Cortex of kidney (tissue), 1 donor: ENCODE data around the gene PGAP1.

Experiments used
- DNase-seq: peaks from one replicate; lab custom pipeline; 2025; lab: John Stamatoyannopoulos, UW

The PGAP1 gene

DNA sequence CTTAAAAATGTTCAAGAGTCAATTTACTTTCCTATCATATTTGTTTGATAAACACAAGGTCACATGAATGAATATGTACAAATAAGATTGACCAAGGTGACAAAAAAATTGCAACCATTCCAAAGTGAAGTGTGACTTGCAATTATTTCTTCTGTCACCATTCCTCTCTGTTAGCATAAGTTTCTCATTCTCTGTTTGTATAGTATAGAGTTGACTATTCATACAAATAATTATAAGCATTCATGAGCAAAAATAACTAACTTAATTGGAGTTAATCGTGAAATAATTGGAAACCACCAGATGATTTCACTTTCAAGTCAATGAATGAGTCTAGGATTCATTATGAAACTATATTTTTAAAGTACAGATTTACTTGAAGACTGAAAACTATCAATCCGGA lies 42.1 kb downstream of the PGAP1 start:
- DNase-seq, result no peak

DNA sequence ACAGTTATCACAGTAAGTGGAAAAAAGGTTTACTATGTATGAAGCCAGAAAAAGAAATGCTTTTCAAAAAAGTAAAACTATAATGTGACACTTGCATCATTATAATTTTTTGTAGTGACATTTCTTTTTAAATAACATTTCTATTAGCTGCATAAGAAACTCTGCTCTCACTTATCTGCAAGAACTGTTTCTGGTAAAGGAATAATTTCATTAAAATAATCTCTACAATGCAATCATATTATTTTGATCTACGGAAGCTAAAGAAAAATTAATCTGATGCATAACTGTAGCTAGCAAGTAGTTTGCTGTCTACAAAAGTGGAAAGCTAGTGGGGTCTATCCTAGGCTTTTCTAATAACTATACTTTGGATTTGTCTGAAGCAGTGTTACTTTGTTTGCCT lies 50.1 kb downstream of the PGAP1 start:
- DNase-seq, result no peak

DNA sequence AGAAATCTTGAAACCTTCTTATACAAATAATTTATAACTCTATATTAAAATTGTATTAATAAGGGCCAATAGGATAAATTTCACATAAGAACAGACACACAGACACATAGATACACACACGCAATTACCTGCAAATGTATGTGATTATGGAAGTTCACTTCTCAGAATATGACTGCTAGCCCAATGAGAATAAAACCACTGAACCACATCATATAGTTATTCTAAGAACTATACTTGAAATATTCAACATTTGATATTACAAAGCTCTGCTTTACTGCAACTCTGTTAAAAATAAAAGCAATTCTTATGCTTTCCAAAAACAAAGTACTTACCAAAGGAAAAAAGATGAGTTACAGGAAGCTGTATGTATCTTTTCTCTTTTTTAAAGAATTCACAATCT lies 51.1 kb downstream of the PGAP1 start:
- no peak for DNase-seq

DNA sequence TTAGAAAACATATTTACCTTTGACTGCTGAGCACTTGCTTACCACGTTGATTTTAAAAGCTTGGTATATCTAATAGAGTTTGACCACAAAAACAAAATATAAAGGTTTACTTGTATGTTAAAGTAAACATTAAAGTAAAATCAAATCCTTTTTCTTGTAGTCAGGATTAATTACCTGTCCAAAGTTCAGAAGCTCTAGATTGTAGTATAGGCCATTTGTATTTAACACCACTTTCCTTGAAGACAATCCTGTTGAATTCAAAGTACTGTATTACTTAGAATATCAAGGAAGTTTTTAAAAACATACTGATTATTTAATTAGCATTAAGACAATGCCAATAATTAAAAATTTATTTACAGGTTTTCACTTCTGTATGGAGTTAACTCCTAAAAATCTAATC lies 53.0 kb downstream of the PGAP1 start:
- DNase-seq, result no peak

DNA sequence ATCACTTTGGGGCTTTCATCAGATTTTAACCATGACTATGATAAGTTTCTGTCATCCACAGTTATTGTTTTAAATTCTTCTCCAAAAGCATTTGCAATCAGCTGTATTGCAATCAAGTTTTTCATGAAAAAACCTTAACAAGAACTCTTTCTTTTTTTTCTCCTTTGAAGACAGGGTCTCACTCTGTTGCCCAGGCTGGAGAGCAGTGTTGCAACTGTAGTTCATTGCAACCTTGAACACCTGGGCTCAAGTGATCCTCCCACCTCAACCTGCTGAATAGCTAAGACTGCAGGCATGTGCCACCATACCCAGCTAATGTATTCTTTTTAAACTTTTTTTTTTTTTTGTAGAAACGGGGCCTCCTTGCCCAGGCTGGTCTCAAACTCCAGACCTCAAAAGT lies 71.9 kb downstream of the PGAP1 start:
- no peak for DNase-seq

DNA sequence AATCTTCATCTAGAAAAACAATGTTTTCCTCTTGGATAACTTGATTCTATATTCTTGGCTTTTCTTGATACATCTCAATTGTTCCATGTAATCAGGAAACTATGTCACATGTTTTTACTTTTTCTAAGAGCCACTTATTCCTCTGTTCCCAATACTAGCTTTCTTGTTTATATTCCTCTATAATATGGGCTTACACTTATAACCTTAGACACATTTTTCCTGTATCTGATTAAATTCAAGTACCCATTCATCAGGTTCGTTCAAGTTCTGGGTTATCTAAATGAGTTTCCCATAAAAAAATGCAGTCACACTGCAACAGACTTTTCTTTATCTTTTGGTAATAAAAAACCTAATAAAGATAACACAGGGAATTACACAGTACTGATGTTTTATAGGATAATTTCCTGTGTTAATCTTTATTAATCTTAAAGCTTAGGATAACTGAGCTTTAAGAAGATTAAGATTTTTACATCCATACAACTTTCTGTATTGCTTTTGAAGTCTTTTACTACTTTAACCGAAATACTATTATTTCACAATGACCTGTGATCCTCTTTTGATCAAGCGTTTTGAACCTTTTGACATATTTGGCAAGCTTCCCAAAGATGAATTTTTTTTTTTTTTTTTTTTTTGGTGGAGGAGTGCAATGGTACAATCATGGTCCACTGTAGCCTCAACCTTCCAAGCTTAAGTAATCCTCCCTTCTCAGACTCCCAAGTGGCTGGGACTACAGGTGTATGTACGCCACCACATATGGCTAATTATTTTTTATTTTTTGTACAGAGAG lies 73.0 kb downstream of the PGAP1 start:
- no peak for DNase-seq

DNA sequence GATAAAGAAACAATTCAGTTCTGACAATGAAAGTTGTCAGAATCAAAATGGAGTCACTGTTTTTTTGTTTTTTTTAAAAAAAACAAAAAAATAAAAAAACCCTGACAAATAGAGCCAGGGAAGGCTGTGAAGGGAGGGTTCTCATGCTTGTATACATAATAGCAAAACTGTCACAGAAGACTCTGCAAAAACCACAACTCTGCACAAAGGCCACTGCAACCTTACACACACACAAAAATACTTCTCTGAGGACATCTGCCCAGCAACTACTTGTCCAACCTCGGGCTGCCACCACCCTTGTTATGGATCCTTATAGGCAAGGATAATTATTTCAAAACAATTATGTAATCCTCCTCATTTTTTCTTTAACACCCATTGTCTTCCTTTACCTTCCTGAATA lies 75.4 kb downstream of the PGAP1 start:
- no peak for DNase-seq

DNA sequence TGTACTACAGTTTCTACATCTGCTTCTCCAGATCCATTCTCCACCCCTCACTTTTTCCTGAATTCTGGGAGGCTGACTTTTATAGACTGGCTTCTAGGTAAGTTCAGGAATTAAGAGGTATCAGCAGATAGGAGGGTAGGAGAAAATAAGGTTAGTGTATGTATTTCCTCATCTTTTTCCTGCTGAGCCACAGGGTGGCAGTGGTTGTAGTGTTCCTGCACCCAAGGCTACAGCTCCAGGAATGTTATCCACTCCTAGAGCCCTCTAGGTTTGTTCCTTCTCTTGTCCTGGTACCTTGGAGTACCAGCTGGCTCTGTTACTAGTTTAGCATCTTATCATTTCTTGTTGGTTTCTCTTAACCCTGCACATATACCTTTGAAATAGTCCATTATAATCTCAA lies 76.6 kb downstream of the PGAP1 start:
- no peak for DNase-seq

DNA sequence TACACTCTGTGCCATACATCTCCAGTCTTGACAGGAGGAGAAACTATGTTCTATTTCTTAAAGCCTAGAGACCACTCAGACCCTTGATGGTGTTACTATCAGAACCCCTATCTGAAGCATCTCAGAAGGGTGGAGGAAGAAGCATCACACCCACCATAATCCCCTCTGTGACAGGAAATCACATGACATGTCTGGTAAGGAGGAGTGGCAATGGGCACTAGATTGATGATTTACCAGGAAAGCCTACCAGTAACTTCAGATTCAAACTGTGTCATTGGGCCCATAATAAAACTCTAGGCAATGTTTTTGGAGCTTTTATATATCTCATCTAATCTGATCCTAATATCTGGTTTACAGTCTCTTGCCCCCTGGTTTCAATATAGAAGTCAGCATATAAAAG lies 80.2 kb downstream of the PGAP1 start:
- DNase-seq, result no peak

DNA sequence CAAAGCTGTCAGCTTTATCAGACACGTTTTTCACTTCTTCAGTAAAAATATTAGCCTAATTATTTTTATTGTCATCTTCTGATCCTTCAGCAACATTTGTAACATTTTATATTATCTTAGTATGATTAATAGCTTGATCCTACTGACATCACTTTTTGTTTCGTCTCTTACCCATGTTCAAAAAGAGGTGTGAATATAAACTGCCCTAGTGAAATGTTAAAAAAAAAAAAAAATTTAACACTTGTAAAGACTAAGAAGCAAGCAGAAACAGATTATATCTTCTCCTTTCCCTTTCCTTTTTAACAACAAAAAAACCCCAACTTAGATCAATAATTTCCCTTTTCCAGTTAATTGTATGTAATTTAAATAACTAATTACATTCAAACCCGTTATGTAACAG lies 81.1 kb downstream of the PGAP1 start:
- no peak for DNase-seq

DNA sequence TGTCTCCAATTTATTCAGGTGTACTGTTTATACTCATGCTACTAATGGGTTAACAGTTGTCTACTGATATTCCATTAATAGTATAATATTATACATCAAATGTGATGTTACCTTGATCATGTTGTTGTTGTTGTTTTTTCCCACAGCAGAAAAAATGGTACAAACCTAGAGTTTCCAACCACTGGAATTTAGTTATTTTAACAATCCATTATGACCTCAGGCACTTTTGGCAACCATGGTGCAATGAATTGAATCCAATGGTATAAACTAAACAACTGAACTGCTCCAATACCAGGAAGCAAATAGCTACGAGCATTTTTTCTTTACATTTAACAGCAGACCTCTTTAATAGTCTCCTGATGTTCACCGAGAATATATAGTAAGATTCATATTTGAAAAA lies 86.3 kb downstream of the PGAP1 start:
- DNase-seq, result no peak

DNA sequence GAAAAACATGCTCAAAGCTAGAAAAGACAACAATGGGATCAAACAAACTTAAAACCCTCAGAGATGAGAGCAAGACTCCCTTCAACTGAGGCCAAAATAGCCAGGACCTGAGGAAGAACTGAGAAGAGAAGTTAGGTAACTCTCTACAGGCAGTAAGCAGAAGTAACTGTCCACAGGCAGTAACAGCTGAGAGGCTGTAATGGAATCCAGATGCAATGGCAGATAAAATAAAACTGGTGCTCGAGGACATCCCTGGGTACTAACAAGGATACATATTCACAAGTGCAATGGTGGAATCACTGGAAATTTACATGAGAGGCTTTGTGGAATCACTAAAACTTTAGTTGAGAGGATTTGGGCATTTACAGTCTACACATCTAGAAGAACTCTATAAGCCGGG lies 86.9 kb downstream of the PGAP1 start:
- no peak for DNase-seq

DNA sequence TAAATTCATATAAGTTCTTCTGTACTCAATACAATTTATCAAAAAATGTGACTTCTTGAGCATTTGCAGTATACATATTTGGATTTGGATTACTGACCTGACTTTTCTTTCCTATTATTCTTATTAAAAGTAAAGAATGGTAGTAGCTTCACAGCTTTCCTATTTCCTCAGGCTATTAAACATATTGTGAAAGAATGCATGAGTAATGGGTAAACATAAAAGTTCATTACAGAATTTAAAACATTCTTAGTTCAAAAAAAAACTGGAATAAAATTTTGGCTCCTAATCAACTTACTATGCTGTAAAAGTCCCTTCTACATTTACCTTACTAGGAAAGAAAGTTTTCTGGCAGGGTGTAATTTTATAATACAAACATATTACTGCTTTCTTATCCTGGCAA lies 90.1 kb downstream of the PGAP1 start:
- no peak for DNase-seq

DNA sequence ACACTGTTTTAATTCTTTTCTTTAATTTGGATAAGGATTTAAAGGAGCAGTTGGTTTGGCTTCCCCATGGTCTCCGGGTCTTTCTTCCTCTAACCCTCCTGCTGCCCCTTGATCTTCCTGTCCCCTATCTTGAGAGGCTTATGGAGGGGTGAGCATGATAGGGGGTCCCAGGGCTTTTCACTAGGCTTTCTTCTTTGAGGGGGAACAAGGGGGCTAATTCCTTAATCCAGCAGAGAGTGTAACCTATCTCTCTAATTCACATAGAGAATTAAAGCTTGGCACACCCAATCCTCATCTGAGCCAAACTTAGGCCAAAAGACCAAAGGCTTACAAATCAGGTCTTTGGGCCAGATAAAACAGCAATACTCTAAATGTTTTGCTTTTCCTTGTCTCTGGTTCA lies 95.8 kb downstream of the PGAP1 start:
- no peak for DNase-seq

DNA sequence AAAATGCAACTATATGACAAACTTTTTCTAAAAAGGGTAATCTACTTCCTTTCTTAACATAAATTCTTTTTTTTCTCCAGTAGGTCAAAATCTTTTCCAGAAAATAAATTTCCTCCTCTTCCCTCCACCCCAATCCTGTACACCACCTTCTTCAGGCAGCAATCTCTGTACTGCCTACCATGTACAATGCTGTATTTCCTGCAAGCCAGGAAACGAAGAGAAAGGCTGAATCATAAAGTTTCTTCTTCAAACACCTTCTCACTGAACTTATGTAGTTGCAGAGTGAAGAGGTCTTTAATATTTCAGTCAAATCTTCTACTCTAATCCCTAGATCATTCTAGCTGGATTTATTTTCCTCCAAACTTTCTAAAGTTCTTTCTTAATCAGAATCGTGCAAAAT lies 99.2 kb downstream of the PGAP1 start:
- DNase-seq, result no peak

DNA sequence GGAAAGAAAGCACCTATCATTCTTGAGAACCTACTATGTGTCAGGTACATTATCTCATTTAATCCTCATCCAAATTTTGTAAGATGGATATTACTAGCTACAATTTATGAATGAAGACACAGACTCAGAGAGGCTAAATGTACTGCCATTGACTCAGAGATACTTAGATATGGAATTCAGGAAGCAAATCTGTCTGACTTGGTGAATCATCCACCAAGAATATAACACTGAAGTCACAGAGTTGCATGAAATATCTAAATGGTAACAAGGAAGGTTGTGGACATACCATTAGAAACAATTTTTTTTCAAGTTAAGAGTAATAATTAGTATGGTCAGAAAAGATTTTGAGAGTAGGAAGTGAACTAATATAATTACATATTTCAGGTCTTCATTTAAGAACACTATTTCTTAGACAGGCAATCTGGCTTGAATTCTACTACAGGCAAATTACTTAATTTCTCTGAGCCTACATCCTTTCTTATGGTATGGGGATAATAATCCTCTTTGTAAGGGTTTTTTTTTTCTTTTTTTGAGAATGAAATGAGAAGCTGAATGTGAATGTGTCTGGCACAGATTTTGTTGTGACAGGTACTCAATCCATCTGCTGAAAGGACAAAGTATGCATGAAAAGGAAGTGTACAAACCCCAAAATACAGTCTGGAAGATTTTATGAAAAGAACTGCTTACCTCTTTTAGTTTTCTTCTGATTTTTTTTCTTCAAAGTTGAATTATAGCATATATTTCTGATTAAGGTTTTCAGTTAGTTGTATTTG lies 102.6 kb downstream of the PGAP1 start:
- no peak for DNase-seq

DNA sequence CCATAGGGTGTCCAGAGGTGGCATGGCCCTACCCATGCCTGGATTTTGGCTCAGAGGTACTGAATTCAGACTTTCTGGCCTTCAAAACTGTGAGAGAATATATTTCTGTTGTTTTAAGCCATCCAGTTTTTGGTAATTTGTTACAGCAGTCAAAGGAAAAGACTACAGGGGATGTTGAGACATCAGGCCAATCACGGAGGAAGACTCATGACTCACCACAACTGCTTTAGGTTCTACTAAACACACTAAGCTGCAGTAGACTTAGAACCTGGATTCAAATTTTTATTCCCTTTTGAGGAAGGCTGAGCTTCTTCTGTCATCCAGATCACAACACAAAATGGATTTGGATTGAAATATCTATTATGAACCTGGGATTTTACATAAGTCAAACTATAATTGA lies 105.3 kb downstream of the PGAP1 start:
- no peak for DNase-seq

DNA sequence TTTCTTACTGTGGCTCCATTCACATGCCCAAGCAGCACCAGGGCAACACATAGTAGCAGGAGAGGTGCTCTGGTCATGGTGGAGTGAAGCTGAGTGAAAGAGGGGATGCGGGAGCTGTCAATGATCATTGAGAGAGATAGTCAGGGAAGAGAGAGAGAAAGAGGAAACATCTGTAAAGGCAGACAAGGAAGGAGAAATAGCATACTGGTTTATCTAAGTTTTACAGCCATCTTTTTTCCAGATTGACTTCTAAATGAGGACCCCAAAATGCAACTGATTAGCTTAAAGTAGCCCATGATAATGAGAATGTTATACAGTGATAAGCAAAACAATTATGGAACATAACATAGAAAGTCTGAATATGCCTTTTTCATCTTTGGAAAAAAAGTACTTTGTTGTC lies 117.2 kb downstream of the PGAP1 start, which contains the start of gene C2orf66:
Gene C2orf66 (minus strand): TSS at position 96 of the 400 bp plus-strand sequence. CDS start 19 bp downstream, at position 77.
- no peak for DNase-seq

DNA sequence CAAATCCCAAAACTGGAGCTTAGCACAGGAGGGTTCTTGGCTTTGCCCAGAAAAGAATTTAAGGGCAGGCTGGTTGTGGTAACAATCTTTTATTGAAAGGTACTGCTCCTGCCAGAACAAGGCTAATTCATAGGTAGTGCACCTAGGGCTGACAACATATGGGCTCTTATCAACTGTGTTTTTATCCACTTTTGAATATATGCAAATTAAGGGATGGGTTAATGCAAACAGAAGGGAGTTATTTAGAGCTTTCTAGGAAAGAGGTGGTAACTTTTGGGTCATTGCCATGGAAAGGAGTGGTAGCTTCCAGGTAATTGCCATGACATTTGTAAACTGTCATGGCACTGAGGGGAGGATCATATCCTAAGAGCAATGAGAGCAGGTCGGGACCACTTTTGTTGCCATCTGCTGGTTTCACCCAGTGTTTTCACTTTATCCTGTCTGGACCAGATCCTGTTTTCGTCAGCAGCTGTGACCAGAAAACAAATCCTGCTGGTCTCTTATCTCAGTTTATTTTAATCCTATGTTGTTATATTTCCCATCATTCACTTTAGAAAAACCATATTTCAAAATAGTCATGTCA lies 118.3 kb downstream of the PGAP1 start:
- no peak for DNase-seq

DNA sequence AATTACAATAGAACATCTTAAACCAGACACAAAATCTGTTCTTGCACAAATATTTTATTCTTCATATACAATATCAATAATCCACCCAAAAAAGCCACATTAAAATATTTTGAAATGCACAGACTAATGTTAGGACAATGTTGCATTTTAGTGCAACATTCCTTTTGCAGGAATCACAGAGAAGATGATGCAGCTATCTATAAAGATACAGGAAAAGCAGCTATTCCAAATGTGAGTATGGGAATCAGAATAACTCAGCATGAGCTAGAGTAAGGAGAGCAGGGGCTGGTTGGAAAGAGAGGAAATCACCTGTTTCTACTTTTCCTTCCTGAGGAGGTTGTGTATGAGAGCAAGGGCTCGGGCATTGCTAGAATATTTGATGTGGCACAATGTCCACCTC lies 122.1 kb downstream of the PGAP1 start:
- no peak for DNase-seq

DNA sequence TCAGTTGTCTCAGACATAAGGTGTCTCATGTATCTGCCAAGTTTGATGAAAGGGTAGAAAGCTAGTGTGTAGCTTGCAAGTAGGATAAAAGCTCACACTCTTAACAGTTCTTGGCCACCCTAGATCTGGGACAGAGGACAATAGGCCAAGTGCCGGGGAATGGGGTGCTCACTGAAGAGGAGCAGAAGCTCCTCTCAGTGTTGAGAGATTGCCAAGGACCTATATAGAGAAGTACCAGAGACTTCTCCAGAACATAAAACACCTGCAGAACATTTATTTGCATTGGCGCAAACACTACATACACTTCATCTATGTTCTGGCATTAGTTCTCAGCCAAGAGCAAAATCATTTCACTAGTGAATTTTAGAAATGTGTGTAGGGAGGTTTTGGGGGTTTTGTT lies 124.1 kb downstream of the PGAP1 start:
- DNase-seq, result no peak

DNA sequence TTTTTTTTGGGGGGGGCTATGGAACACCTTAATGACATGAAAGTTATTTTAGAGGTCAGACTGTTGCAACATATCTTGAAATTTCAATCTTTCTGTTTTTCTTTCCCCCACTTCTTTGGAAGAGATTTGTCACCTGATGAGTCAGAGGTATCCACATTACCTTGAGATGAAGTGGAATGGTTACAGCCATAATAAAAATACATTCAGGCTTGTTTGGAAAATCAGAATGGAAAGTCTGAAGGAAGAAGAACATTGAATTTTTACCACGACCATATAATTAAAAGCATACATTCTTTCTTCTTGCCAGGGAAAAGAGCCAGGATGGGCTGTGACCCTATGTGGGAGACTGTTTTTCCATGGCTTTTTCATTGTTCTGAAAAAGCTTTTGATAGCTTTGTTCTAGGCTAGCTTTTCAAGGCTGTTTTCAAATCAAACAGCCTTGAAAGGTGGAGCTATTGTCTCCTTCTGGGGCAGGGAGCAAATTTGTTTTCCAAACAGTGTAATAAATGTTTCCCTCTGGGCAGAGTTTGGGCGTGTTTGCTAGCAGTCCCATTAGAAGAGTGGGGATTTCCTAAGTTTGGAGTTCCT lies 124.7 kb downstream of the PGAP1 start:
- DNase-seq, result no peak

DNA sequence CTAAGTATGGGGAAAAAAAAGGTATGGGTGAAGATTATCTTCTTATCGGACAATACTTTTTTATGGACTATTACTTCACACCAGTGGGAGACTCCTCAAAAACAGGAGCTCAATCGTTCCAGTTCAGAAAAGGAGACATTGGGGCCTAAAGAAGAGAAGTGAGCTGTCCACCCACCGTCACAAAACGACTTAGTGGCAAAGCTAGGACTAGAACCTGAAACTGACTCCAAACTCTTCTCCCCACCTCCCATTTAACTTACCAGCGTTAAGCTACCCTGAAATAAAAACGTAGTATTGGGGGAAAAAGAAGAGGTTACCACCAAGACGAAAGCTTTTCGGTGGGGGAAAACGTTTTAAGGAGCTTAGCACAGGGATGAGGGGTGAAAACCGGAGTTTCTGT lies 127.5 kb downstream of the PGAP1 start:
- no peak for DNase-seq
